GM23248 (cell line): ENCODE data around the gene FAM83G.

Source experiments
- EZH2 ChIP-seq: fragments of 200-600 bp; sonication (generic); IDR thresholded peaks from 2 replicates; pipeline ENCODE4 v1.6.1; 2018; ENCODE audit warnings: antibody characterized with exemption, mild to moderate bottlenecking; ENCODE audit not compliant: insufficient read depth, poor library complexity, severe bottlenecking
- EZH2phosphoT487 ChIP-seq: fragments of 200-600 bp; sonication (generic); IDR thresholded peaks from 2 replicates; pipeline ENCODE4 v1.6.1; 2018; ENCODE audit warnings: antibody characterized with exemption, moderate library complexity, mild to moderate bottlenecking, low read depth; ENCODE audit not compliant: insufficient read depth

DNA sequence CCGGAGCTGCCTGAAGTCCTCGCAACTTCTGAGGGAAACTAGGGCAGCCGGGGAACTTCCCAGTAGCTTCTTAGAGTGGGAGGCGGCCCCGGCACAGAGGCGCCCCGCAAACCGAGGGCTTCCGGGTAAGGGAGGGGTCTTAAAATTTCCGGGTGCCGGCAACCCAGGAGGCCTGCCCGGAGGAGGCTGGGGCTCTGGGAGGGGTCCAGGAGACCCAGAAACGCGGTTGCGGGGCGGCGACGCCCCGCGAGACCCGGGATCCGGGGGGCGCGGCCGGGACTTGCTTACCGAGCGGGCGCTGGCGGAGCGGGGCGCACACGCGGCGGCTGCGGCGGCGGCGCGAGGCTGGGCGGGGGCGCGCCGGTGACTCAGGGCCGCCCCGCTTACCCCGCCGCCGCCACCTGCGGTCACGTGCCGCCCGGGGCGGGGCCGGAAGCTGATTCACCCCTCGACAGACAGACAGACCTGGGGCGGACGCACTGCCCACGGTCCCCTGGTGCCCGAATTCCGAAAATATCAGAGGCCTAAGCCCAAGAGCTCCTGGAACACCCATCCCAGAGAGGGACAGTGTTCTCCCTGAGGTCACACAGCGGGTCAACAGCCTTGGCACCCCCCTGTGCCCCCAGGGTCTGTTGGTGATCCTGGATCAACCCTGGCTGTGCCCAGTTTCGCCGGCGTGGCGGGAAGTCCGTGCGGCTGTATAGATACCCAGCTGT is at the start of gene FAM83G:
- no peak for TF ChIP-seq EZH2
- no peak for TF ChIP-seq EZH2phosphoT487
